Spleen (tissue), 7 donors: ENCODE results near the gene C12orf42.

ENCODE experiments used
- POLR2AphosphoS5 ChIP-seq, 3 donors: sonication (generic); formaldehyde crosslinking; IDR thresholded peaks; one replicate each; pipeline ENCODE4 v1.5.1; 2017; ENCODE audit warnings: antibody characterized with exemption in 3 of 3
- TF ChIP-seq, protein P1 (sequence below), 11 experiments: fragments of 200-600 bp in 7 of 11; fragments of 450-650 bp in 4 of 11; sonication (generic) in 4 of 11; IDR thresholded peaks in 8 of 11; conservative IDR thresholded peaks in 3 of 11; 1 replicate in 7 of 11; 2 replicates in 4 of 11; pipeline versions ENCODE4 v1.4.0 to v1.8.0; 2016 to 2021; ENCODE audit warnings: antibody characterized with exemption in 11 of 11, inconsistent platforms in 4 of 11, mild to moderate bottlenecking in 1 of 11
- donor health status: DM: no; HTN: no; CAD: no; lungs with moderate emphysema.
- donor health status: DM: no; HTN: no; CAD: no.
- donor health status: DM: no; HTN: no; CAD: no.

DNA sequence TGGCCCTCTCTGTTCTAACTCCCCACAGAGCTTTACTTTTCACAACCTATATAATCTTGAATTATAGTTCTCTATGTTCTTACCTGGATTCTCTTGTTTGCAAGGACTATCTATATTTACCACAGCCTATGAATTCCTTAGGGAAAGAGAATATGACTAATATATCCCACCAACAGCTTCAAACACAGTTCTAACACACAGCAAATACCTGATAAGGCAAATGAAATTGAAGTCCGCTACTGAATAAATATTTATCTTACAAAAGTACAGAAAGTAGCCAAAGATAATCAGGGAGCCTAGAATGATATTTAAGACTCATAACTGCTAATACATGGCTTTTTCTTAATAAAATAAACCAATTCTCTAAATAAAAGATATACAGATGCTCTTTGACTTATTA is 165.1 kb downstream of the C12orf42 start:
- TF ChIP-seq, protein P1, sequence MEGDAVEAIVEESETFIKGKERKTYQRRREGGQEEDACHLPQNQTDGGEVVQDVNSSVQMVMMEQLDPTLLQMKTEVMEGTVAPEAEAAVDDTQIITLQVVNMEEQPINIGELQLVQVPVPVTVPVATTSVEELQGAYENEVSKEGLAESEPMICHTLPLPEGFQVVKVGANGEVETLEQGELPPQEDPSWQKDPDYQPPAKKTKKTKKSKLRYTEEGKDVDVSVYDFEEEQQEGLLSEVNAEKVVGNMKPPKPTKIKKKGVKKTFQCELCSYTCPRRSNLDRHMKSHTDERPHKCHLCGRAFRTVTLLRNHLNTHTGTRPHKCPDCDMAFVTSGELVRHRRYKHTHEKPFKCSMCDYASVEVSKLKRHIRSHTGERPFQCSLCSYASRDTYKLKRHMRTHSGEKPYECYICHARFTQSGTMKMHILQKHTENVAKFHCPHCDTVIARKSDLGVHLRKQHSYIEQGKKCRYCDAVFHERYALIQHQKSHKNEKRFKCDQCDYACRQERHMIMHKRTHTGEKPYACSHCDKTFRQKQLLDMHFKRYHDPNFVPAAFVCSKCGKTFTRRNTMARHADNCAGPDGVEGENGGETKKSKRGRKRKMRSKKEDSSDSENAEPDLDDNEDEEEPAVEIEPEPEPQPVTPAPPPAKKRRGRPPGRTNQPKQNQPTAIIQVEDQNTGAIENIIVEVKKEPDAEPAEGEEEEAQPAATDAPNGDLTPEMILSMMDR (IDR thresholded peaks at IDR 0.05 in 8 of 11, conservative IDR thresholded peaks at IDR 0.05 in 3 of 11): no peak
- TF ChIP-seq POLR2AphosphoS5 (IDR thresholded peaks at IDR 0.05): no peak
